Amniotic stem cell (primary cell): ENCODE results near the gene RTN3.
"Not testable (repeated sequence)": the region's sequence is repeated elsewhere in the genome, so short reads cannot be mapped to it uniquely, and the experiment has no call there.

Source experiments
- DNase-seq: peaks from one replicate; lab custom pipeline; 2025; lab: John Stamatoyannopoulos, UW

Gene RTN3

GRCh38 chr11:63769042-63769713 is 87.9 kb downstream of the RTN3 start:
- no peak for DNase-seq

- no peak for DNase-seq
These were observed 88.6 kb downstream of the RTN3 start for GRCh38 chr11:63769714-63770455.

GRCh38 chr11:63770763-63771162 is 89.5 kb downstream of the RTN3 start:
- DNase-seq: no peak

- not testable (repeated sequence) for DNase-seq
These were observed 90.5 kb downstream of the RTN3 start for GRCh38 chr11:63771741-63772318.

- DNase-seq: no peak
These were observed 93.9 kb downstream of the RTN3 start for GRCh38 chr11:63775191-63775590.

- DNase-seq: no peak
These were observed 97.7 kb downstream of the RTN3 start for GRCh38 chr11:63779039-63779438.

- no peak for DNase-seq
These were observed 101.4 kb downstream of the RTN3 start for GRCh38 chr11:63782749-63783148.

GRCh38 chr11:63783925-63784592 is 102.8 kb downstream of the RTN3 start:
- no peak for DNase-seq

GRCh38 chr11:63785823-63786222 is 104.5 kb downstream of the RTN3 start:
- no peak for DNase-seq

GRCh38 chr11:63791495-63792167 is 110.3 kb downstream of the RTN3 start:
- DNase-seq: no peak

GRCh38 chr11:63793161-63793560 is 111.9 kb downstream of the RTN3 start:
- no peak for DNase-seq

GRCh38 chr11:63795066-63795465 is 113.8 kb downstream of the RTN3 start:
- no peak for DNase-seq

GRCh38 chr11:63800921-63801320 is 119.6 kb downstream of the RTN3 start:
- no peak for DNase-seq

- no peak for DNase-seq
These were observed 121.5 kb downstream of the RTN3 start for GRCh38 chr11:63802637-63803414.

GRCh38 chr11:63804259-63804658 is 123.0 kb downstream of the RTN3 start:
- DNase-seq: no peak

GRCh38 chr11:63805844-63806415 is 124.6 kb downstream of the RTN3 start:
- DNase-seq: no peak
